Natural killer cell treated with Interleukin-12 subunit alpha and Interleukin-12 subunit beta and Interleukin-15 and Interleukin-18, amount 100 ng/mL, for 72 hours (primary cell): ENCODE measurements around the gene PNISR. TPM values are rescaled to one million over a fixed set of nuclear protein-coding genes. Genes with fewer than 3 reads are reported as not detected.

Experiments used
- ATAC-seq, 2 donors: fragments of 150-1000 bp; cut with Tn5 transposase in 1 of 2; sonication (Bioruptor Pico), chemical (Tn5 transposase) in 1 of 2; 2 replicates each; pipeline ENCODE4 v1.10.0; 2021
- DNase-seq: peaks from one replicate; pipeline ENCODE4 v3.0.0; 2022; ENCODE audit warnings: low spot score
- H3K27ac Mint-ChIP-seq, 2 donors: 1 replicate in 1 of 2; 2 replicates in 1 of 2; pipeline ENCODE4 v1.8.0; 2022; ENCODE audit warnings: mixed read lengths in 2 of 2, mild to moderate bottlenecking in 1 of 2, moderate library complexity in 1 of 2
- H3K27me3 Mint-ChIP-seq, 2 donors: 1 replicate in 1 of 2; 2 replicates in 1 of 2; pipeline ENCODE4 v1.8.0; 2022; ENCODE audit warnings: mixed read lengths in 2 of 2
- H3K36me3 Mint-ChIP-seq: one replicate; pipeline ENCODE4 v1.8.0; 2022; ENCODE audit warnings: mixed read lengths
- H3K4me1 Mint-ChIP-seq, 2 donors: 1 replicate in 1 of 2; 2 replicates in 1 of 2; pipeline ENCODE4 v1.8.0; 2022; ENCODE audit warnings: low read depth in 2 of 2, mixed read lengths in 2 of 2, mild to moderate bottlenecking in 1 of 2
- H3K4me3 Mint-ChIP-seq: one replicate; pipeline ENCODE4 v1.8.0; 2022; ENCODE audit warnings: mixed read lengths
- H3K9me3 Mint-ChIP-seq: 2 replicates; pipeline ENCODE4 v1.8.0; 2022; ENCODE audit warnings: mixed read lengths
- total RNA-seq, 2 donors: library from RNA; stranded (reverse); gene quantifications; one replicate each; pipeline ENCODE4 v1.2.3, GENCODE V29; 2022

Gene PNISR
- total RNA-seq, 2 donors from 2014 or later, result 105 to 113 TPM

DNA sequence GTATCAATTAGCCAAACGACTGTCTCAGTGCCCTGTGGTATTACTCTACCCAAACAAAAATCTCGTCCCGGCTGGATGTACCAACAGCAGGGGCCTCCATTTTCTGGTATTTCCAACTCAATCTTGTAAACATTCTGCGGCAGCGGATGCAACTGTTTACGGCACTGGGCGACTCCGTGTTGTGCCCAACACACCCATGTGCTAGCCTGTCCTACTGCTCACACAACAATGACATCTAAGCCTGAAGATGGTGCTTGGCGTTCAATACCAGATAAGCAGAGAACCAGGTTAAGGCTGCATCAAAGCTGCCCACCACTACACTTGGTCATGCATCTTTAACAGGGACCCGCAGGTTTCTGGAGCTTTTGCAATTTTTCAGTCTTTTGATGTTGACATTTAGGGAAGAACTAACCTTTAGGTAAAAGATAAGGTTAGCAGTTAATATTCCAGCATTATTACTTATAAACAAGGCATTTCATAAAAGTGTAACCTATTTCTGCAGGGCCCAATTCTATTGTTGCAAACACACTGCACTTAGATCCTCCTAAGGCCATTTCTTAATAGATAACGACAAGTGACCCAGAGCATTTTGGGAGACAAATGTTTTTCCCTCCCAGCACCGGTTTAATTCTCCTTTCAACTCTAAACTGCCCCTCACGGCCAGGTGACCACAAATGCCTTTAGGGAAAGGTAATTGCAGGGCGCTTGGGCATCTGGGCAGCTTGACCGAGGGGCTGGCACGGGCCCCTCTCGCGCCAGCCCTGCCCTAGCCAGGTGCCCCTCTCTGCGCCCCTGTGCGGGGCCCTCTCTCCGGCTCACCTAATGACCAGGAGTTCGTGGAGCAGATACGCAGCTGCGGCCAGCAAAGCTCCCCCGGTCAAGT lies 76.6 kb downstream of the PNISR start:
- H3K27ac Mint-ChIP-seq, result no peak overlapping the region
- peaks cover 0 to 7% of the 10 kb centered on the region in 2 donors for H3K4me1 Mint-ChIP-seq
- peaks cover 44 to 58% of the 10 kb centered on the region in 2 donors for H3K27me3 Mint-ChIP-seq
- ATAC-seq (no peak), DNase-seq (no peak)
- no peaks in the 10 kb centered on the region for H3K9me3 Mint-ChIP-seq
- no peaks in the 10 kb centered on the region for H3K36me3 Mint-ChIP-seq
- no peak overlapping the region for H3K4me3 Mint-ChIP-seq

Other genes with a start within 250 kb of the PNISR start
- not detected for gene FAXC, start 75.6 kb downstream of the PNISR start, total RNA-seq
- gene COQ3, start 31.1 kb downstream of the PNISR start, total RNA-seq, result 10 to 100 TPM in 1 of 2 donors, 1 to 10 TPM in 1; 7.9 to 12.5 TPM
- 10 to 100 TPM in 1 of 2 donors, 1 to 10 TPM in 1; 9.8 to 21.7 TPM for gene USP45, start 90.1 kb upstream of the PNISR start, total RNA-seq
- gene CCNC, start 143.4 kb upstream of the PNISR start, total RNA-seq, result 10 to 100 TPM; 44.2 to 45.5 TPM
- gene PRDM13, start 181.5 kb upstream of the PNISR start, total RNA-seq, result not detected